ACHN (cell line): Measurements from ENCODE around the gene NDFIP1.
"Not testable (repeated sequence)": the region's sequence is repeated elsewhere in the genome, so short reads cannot be mapped to it uniquely, and the experiment has no call there.

Source experiments
- DNase-seq: peaks from one replicate; pipeline ENCODE4 v3.0.0-alpha.2; 2015
- in situ Hi-C: cut with HindIII; loops from 2 replicates; pipeline ENCODE4 v1.10.0; 2017; ENCODE audit warnings: low sequenced_read_pairs, low pct_ligation_motif_present, low pct_unique_long_range_greater_than_20kb

The NDFIP1 gene

DNA sequence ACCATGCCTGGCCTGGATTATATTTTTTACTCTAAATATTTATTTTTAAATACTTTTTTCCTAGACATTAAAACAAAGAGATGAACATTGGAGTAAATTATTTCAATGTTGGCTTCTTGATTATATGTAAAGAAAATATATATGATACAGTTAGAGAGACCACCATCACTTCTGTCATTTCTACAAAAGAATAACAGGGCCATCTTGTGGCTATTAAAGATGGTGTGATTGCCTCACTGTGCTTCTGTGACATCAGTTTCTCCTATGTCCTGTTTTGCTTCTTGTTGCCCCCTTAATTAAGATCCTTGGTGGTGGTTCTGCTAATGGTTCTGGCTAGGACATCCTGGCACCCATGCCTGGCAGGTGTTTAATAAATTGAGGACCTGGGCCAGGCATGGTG lies 32.9 kb downstream of the NDFIP1 start:
- no peak for DNase-seq
- in situ Hi-C loops, result loop anchor here (25.0 kb wide), 1 partner anchor 154 kb away; no protein-coding TSS in a partner anchor

DNA sequence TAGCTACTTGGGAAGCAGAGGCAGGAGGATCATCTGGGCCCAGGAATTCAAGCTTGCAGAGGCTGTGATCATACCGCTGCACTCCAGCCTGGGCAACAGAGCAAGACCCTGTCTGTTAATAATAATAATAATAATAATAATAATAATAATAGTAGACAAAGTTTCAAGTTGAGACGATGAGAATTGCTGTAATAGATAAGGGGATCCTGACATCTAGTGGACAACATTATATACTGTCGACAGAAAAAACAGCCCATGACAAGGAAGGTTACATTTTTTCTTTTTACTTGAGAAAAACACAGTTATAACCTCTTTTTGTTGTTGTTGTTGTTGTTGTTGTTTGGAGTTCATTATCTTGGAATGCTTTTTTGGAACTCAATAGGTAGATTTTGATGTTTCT lies 35.3 kb downstream of the NDFIP1 start:
- in situ Hi-C loops, result loop anchor here (25.0 kb wide), 1 partner anchor 157 kb away; no protein-coding TSS in a partner anchor
- peak; percentile 42 for DNase-seq

DNA sequence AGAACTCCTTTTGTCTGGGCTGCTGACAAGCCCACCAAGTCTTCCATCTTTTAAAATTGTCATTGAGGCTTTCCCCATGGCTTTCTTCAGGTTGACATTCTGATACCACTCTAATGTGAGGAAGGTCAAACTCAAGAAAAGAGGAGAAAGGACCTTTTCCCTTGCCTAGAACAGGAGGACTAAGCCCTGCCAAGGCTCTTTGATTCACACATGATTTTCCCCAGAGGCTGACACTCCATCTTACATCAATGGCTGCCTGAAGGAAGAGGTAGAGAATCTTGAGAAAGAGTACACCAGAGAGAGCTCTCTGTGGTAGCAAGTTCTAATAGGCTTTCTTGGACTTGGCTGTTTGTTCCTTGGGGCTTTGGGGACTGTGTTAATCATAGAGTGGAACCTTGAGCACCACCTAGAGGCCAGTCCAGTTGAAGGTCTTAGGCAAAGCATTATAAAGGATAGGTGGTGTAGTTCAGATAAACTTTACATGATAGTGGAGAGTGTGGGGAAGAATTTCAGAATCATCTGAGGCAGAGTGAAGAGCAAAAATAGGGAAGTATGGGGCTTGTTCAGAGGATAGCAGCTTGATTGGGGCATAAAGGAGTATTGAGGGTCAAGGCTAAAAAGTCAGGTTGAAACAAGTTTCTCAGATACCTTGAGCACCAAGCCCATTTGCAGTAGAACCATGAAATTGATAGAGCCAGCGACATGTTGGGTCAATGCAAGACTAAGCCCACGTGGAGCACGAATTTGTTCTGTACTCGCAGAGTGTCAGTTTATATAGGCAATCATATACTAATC lies 36.7 kb downstream of the NDFIP1 start:
- in situ Hi-C loops, result loop anchor here (25.0 kb wide), 1 partner anchor 158 kb away; no protein-coding TSS in a partner anchor
- peak; percentile 56 for DNase-seq

DNA sequence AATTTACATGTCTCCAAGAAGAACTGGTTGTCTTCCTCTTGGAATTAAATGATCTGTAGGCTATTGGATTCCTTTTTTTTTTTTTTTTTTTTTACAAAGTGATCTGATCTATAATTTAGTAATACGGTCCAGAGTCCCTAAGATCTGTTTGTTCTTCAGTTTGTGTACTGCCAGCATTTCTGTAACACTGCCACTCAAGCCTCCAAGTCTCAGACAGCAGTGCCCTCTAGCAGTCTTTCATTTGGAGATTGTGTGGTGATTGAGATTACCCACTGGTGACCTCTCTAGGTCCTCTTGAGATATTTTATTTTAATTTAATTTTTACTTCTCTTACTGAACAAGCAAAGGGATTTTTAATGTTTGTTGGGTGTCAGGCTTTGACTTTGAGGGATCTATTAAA lies 40.8 kb downstream of the NDFIP1 start:
- in situ Hi-C loops, result loop anchor here (25.0 kb wide), 1 partner anchor 162 kb away; no protein-coding TSS in a partner anchor

DNA sequence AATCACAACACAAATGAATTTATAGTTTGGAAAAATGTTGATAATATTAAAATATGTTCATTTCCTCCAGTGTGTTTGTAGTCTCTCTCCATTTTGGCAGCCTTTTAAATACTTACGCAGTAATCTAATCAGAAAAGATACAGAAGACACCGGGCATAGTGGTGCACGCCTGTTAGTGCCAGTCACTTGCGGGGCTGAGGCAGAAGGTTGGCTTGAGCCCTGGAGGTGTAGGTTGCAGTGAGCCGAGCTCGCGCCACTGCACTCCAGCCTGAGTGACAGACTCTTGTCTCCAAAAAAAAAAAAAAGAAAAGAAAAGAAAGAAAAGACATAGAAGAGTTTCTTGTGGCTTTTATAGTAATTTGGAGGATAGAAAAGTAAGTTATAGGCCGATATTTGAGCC lies 41.9 kb downstream of the NDFIP1 start:
- DNase-seq, result no peak
- in situ Hi-C loops, result no loop called here

More for the DNA sequence above, 40.8 kb downstream of the NDFIP1 start:
- no peak for DNase-seq

DNA sequence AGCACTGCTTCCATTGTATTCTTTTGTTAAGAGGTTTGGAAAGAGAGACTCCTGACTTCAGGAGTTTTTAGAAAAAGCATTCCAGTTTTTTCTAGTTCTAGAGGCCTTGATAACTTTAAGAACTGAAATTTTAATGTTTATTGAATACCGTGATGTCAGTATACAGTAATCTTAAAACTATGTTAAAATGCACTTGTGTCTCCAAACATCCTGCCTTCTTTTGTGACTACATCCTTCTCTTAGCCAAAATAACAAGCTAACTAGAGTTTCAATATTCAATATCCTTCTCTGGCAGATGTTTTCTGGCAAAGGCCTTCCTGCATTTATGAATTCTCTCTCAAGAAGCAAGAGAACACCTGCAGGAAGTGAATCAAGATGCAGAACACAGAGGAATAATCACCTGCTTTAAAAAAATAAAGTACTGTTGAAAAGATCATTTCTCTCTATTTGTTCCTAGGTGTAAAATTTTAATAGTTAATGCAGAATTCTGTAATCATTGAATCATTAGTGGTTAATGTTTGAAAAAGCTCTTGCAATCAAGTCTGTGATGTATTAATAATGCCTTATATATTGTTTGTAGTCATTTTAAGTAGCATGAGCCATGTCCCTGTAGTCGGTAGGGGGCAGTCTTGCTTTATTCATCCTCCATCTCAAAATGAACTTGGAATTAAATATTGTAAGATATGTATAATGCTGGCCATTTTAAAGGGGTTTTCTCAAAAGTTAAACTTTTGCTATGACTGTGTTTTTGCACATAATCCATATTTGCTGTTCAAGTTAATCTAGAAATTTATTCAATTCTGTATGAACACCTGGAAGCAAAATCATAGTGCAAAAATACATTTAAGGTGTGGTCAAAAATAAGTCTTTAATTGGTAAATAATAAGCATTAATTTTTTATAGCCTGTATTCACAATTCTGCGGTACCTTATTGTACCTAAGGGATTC lies 43.1 kb downstream of the NDFIP1 start:
- in situ Hi-C loops, result no loop called here
- peak; percentile 46 for DNase-seq

DNA sequence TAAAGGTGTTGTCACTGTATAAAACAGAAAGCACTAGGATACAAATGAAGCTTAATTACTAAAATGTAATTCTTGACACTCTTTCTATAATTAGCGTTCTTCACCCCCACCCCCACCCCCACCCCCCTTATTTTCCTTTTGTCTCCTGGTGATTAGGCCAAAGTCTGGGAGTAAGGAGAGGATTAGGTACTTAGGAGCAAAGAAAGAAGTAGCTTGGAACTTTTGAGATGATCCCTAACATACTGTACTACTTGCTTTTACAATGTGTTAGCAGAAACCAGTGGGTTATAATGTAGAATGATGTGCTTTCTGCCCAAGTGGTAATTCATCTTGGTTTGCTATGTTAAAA lies 43.8 kb downstream of the NDFIP1 start:
- in situ Hi-C loops, result no loop called here
- DNase-seq, result no peak

DNA sequence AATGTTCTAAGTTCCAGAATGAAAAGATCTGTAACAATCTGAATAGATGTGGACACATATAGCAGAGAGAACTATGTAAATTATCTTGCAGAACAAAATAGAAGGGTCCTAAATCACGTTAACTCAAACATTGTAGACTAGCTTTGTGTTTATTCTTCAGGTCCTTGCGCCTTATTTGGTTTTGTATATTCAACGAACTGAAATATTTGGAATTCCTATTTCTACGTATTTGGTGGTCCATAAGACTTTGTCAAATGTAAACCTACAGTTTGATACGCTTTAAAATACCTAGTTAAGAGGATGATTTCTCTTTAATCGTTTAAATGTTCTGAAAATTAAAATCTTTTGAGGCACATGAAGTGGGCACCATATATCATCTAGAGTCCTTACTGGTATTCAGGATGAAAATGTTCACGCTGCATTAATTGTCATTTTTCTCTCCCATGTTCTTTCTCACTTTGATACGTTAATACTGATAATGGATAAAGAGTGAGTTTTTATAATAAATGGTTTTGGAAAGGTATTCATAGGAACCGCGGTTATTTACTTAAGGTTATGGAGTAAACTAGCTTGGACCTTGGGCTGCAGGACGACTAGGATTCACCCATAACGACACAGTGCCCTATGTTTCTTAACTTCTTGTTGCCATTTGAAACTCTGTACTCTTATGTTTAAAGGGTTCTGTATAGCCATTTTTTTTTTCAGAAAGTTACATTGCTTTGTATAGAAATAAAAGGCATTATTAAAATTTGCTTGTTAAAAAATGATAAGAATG lies 45.3 kb downstream of the NDFIP1 start:
- DNase-seq, result no peak
- in situ Hi-C loops, result no loop called here

DNA sequence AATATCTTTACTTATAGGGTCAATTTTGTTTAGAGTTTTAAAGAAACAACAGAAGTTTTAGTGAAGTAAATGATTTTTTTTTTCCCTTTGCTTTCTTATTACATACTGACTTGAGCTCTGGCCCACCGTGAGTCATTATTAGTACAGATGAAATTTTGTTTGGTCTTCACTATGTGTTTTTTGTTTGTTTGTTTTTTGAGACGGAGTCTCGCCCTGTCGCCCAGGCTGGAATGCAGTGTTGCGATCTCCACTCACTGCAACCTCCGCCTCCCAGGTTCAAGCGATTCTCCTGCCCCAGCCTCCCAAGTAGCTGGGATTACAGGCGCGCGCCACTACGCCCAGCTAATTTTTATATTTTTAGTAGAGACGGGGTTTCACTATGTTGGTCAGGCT lies 45.9 kb downstream of the NDFIP1 start:
- in situ Hi-C loops, DNase-seq: not testable (repeated sequence)

DNA sequence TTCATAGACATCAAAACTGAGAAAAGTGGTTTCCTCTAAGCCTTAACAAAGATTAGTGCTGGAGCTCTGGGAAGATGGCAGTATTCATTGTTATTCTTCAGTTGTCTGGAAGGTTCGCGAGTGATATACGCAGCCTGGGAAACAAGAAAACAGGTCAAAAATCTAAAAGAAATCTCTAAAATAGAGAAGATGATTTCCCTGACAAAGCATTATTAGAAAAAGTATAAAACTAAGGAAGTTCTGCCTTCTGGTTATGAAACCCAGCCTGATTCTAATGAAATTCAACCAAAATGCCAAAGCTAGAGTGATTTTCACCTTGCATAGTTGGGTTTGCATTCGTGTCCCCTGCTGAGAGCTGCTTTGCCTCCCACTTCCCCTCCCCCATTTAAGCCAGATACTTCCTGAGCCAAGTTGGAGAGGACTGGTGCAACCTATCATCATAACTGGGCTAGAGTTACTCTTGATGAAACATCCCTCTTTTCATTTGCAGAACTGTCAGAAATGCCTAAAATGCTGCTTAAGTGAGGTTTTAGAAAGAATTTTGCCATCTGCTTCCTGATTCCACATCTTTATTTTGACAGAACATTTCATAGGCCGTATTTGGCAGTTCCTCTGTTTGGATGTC lies 48.4 kb downstream of the NDFIP1 start:
- in situ Hi-C loops, result no loop called here
- DNase-seq, result no peak

DNA sequence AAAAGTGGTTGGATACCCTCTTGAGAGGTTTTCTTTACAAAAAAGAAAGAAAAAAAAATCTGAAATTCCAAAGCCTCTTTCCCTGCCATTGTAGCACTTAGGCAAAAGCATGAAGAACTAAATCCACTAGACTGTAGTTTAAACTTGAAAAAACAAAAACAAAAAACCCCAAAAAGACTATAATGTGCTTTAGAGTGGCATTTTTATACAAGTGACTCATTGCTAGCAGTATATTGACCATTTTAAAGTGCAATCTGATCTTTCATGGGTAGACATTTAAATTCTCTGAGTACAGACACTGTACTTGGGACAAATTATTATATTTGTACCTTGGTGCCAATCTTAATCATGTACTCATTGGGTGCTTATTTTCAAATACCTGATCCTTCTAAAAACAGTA lies 50.8 kb downstream of the NDFIP1 start:
- in situ Hi-C loops, result no loop called here
- no peak for DNase-seq

DNA sequence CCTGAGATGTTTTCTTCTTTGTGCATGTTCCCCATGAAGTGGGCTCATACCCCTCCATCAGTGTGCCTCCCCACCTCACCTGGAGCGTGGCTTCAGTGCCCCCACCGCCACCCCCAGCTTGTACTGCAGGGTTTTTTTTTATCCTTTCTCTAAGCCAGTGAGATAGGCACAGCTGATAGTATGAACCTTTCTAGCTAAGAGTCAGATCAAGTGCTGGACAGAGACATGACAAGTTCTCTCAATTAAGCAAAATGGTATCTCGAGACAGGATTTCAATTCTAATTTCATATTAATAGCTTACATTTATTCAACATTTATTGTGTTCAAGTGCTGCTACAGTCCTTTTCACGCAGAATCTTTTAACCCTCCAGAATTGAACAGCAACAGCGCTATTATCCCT lies 55.7 kb downstream of the NDFIP1 start:
- in situ Hi-C loops, result no loop called here
- DNase-seq, result no peak

DNA sequence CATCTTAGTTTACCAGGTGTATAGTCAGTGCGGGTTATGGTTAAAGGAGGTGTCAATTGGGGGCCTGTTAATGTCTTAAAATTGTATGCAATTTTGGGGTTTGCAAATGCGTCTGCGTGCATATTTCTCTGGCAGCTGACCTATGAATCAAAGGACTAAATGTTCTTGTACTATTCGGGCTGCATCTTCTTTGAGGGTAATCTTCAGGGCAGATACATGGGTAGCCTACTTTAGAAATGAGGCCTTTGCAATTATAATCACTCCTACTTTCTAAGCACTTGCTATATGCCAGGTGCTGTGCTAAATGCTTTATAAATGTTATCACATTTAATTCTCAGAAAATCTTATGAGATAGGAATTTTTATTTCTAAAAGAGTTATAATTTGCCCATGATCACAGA lies 58.2 kb downstream of the NDFIP1 start:
- no peak for DNase-seq
- in situ Hi-C loops, result no loop called here

DNA sequence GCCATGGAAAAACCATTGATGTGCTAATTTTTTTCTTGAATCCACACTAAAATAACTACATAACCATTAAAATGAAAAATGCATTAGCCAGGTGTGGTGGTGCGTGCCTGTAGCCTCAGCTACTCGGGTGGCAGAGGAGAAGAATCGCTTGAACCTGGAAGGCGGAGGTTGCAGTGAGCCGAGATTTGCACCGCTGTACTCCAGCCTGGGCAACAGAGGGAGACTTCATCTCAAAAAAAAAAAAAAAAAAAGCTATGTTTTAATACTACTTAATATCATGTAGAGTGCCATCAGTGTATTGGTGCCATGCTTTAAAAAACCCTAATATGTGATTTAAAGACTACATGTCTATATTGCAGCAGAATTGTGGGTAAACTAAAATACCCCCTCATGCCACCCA lies 58.9 kb downstream of the NDFIP1 start:
- peak; percentile 7 for DNase-seq
- in situ Hi-C loops, result no loop called here

DNA sequence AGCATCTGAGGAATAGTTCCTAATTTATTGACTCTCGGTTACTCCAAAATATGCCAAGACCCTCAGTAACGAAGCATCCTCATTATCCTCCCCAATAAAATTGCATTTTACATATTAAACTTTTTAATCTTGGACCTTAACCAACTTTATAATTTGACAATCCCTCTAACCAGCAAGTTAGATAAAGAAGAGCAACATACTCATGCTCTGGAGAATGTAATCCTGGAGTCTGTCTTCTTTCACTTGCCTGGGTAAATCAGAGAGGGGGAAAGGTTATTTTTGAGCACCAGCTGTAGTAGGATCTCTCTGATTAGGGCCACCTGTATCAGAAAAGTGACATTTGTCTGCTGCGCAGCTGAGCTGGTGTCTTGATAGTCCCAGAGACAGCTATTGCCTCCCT lies 59.8 kb downstream of the NDFIP1 start:
- in situ Hi-C loops, result no loop called here
- no peak for DNase-seq

DNA sequence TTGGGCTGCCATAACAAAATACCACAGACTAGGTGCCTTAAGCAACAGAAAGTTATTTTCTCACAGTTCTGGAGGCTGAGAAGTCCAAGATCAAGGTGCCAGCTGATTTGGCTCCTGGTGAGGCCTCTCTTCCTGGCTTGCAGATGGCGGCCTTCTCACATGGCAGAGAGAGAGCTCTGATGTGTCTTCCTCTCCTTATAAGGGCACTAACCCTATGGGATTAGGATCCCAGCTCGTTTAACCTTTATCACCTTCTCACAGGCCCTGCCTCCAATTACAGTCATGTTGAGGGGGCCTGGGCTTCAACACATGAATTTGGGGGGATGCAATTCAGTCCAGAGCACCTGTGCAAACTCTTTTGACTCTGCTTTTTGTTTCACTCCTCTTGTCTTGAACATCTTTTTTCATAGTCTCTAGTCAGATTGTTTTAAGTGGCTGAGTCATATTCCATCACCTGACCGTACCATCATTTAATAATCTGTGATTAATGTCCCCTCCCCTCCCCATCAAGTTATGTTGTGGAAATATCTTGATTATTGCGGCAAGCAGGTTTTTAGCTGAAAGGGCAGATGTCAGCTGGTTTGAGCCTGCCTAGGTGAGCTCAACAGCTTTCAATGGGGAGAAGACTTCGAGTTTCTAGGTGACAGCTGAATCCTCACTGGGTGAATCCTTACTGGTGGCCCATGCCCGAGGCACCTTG lies 61.8 kb downstream of the NDFIP1 start:
- no peak for DNase-seq
- in situ Hi-C loops, result no loop called here

DNA sequence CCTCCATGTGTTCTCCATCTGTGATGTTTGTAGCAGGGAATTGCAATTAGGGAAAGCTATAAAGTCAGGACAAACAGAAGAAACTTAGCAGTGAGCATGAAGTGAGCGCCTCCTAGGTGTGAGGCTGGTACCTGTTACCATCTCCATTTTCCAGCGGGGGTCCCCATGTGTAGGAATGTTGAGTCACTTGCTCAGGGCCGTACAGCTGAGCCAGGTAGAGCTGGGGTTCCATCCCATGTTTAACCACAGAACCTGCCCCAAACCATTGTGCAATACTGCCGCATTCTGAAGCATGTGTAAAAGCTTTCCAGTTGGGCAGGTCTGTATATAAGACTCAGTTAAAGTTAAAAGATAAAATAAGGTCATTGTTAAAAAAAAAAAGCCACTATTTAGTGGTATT lies 62.7 kb downstream of the NDFIP1 start:
- no peak for DNase-seq
- in situ Hi-C loops, result no loop called here

DNA sequence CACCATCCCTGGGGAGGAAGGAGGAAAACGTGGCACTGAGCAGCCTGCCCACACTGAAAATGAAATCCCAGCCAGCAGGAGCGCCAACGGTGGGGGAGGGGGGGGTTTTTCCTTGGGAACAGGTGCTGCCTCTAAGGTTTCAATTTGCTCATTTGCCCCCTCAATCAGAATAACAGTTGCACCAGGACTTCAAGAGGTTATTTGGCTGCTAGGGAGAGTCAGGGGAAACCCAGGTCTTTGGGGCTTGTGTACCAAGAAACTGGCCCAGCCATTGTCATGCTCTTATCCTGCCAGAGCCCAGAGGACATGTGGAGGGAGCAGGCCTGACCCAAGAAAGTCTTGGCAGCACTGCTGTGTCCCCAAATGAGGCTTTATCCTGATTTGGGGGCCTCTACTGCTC lies 66.5 kb downstream of the NDFIP1 start:
- DNase-seq, result no peak
- in situ Hi-C loops, result loop anchor here (25.0 kb wide), 1 partner anchor 362 kb away; no protein-coding TSS in a partner anchor
